ENCODE data around the gene VPS37C.
A peak's percentile ranks its signal among the peaks of the same experiment; 100 is the strongest.

VPS37C gene

GRCh38 chr11:61133956-61134662 lies 27.1 kb downstream of the VPS37C start:
- ATAC-seq (no peak), DNase-seq (no peak)
- Mint-ChIP-seq H3K9me3 (no peaks in the 10 kb centered on the region), H3K27ac (peak overlapping the region in 1 of 2 donors; percentile 43), H3K4me1 (peaks cover 26% of the 10 kb centered on the region), H3K27me3 (no peaks in the 10 kb centered on the region), H3K4me3 (no peak overlapping the region)

GRCh38 chr11:61133145-61133544 lies 28.1 kb downstream of the VPS37C start:
- ATAC-seq (no peak), DNase-seq (no peak)
- peaks cover 27% of the 10 kb centered on the region for H3K4me1 Mint-ChIP-seq
- H3K4me3 Mint-ChIP-seq: no peak overlapping the region
- H3K27ac Mint-ChIP-seq: no peak overlapping the region
- H3K27me3 Mint-ChIP-seq: no peaks in the 10 kb centered on the region
- H3K9me3 Mint-ChIP-seq: no peaks in the 10 kb centered on the region

GRCh38 chr11:61132646-61133045 lies 28.6 kb downstream of the VPS37C start:
- ATAC-seq (no peak), DNase-seq (no peak)
- H3K4me1 Mint-ChIP-seq: peaks cover 27% of the 10 kb centered on the region
- H3K27ac Mint-ChIP-seq: peak overlapping the region in 1 of 2 donors; percentile 64
- no peak overlapping the region for H3K4me3 Mint-ChIP-seq
- no peaks in the 10 kb centered on the region for H3K27me3 Mint-ChIP-seq
- no peaks in the 10 kb centered on the region for H3K9me3 Mint-ChIP-seq

- no peak overlapping the region for H3K4me3 Mint-ChIP-seq
- H3K4me1 Mint-ChIP-seq: peaks cover 26% of the 10 kb centered on the region
- H3K27me3 Mint-ChIP-seq: no peaks in the 10 kb centered on the region
- DNase-seq (no peak), ATAC-seq (no peak)
- H3K9me3 Mint-ChIP-seq: no peaks in the 10 kb centered on the region
- H3K27ac Mint-ChIP-seq: no peak overlapping the region
Measured at GRCh38 chr11:61131998-61132555, 29.1 kb downstream of the VPS37C start.

- H3K9me3 Mint-ChIP-seq: no peaks in the 10 kb centered on the region
- no peak overlapping the region for H3K4me3 Mint-ChIP-seq
- ATAC-seq: no peak
- H3K27me3 Mint-ChIP-seq: no peaks in the 10 kb centered on the region
- peak overlapping the region in 1 of 2 donors; percentile 49 for H3K27ac Mint-ChIP-seq
- H3K4me1 Mint-ChIP-seq: peaks cover 31% of the 10 kb centered on the region
- DNase-seq: no peak
Measured at GRCh38 chr11:61131586-61131985, 29.6 kb downstream of the VPS37C start.

GRCh38 chr11:61131186-61131585 lies 30.0 kb downstream of the VPS37C start:
- H3K4me3 Mint-ChIP-seq: no peak overlapping the region
- H3K9me3 Mint-ChIP-seq: no peaks in the 10 kb centered on the region
- H3K27me3 Mint-ChIP-seq: no peaks in the 10 kb centered on the region
- ATAC-seq (no peak), DNase-seq (no peak)
- peak overlapping the region in 1 of 2 donors; percentile 49 for H3K27ac Mint-ChIP-seq
- peaks cover 35% of the 10 kb centered on the region for H3K4me1 Mint-ChIP-seq

- H3K27ac Mint-ChIP-seq: peak overlapping the region; percentile 63 to 93
- H3K4me3 Mint-ChIP-seq: peak overlapping the region; percentile 32 to 54
- peaks cover 42% of the 10 kb centered on the region for H3K4me1 Mint-ChIP-seq
- H3K27me3 Mint-ChIP-seq: no peaks in the 10 kb centered on the region
- ATAC-seq: peak; percentile 93
- peak; percentile 88 to 90 for DNase-seq
- no peaks in the 10 kb centered on the region for H3K9me3 Mint-ChIP-seq
Measured at GRCh38 chr11:61129639-61130523, 31.3 kb downstream of the VPS37C start.

GRCh38 chr11:61128947-61129638 lies 32.1 kb downstream of the VPS37C start:
- Mint-ChIP-seq H3K4me1 (peaks cover 42% of the 10 kb centered on the region), H3K27me3 (no peaks in the 10 kb centered on the region), H3K9me3 (no peaks in the 10 kb centered on the region), H3K4me3 (no peak overlapping the region), H3K27ac (peak overlapping the region; percentile 9 to 93)
- peak; percentile 6 for ATAC-seq
- DNase-seq: no peak

- no peak overlapping the region for H3K4me3 Mint-ChIP-seq
- H3K27ac Mint-ChIP-seq: no peak overlapping the region
- ATAC-seq (no peak), DNase-seq (no peak)
- no peaks in the 10 kb centered on the region for H3K9me3 Mint-ChIP-seq
- peaks cover 45% of the 10 kb centered on the region for H3K4me1 Mint-ChIP-seq
- no peaks in the 10 kb centered on the region for H3K27me3 Mint-ChIP-seq
Measured at GRCh38 chr11:61127991-61128390, 33.2 kb downstream of the VPS37C start.

GRCh38 chr11:61126256-61126655 lies 35.0 kb downstream of the VPS37C start:
- Mint-ChIP-seq H3K4me1 (peaks cover 55% of the 10 kb centered on the region), H3K4me3 (no peak overlapping the region), H3K27me3 (no peaks in the 10 kb centered on the region), H3K27ac (peak overlapping the region in 1 of 2 donors; percentile 42), H3K9me3 (no peaks in the 10 kb centered on the region)
- ATAC-seq: no peak
- DNase-seq: no peak

GRCh38 chr11:61125310-61125684 lies 35.9 kb downstream of the VPS37C start:
- no peaks in the 10 kb centered on the region for H3K27me3 Mint-ChIP-seq
- H3K9me3 Mint-ChIP-seq: no peaks in the 10 kb centered on the region
- peak overlapping the region in 1 of 2 donors; percentile 64 for H3K27ac Mint-ChIP-seq
- peaks cover 63% of the 10 kb centered on the region for H3K4me1 Mint-ChIP-seq
- ATAC-seq (no peak), DNase-seq (no peak)
- H3K4me3 Mint-ChIP-seq: no peak overlapping the region

- Mint-ChIP-seq H3K27me3 (no peaks in the 10 kb centered on the region), H3K4me3 (no peak overlapping the region), H3K9me3 (no peaks in the 10 kb centered on the region), H3K4me1 (peaks cover 63% of the 10 kb centered on the region), H3K27ac (peak overlapping the region in 1 of 2 donors; percentile 37)
- ATAC-seq: no peak
- DNase-seq: no peak
Measured at GRCh38 chr11:61124574-61125309, 36.5 kb downstream of the VPS37C start.

- Mint-ChIP-seq H3K27ac (peak overlapping the region in 1 of 2 donors; percentile 86), H3K27me3 (no peaks in the 10 kb centered on the region), H3K4me1 (peaks cover 63% of the 10 kb centered on the region), H3K9me3 (no peaks in the 10 kb centered on the region), H3K4me3 (no peak overlapping the region)
- ATAC-seq (no peak), DNase-seq (no peak)
Measured at GRCh38 chr11:61123775-61124571, 37.3 kb downstream of the VPS37C start.

- no peak overlapping the region for H3K4me3 Mint-ChIP-seq
- H3K27me3 Mint-ChIP-seq: no peaks in the 10 kb centered on the region
- peaks cover 69% of the 10 kb centered on the region for H3K4me1 Mint-ChIP-seq
- no peak for DNase-seq
- no peak for ATAC-seq
- H3K9me3 Mint-ChIP-seq: no peaks in the 10 kb centered on the region
- no peak overlapping the region for H3K27ac Mint-ChIP-seq
Measured at GRCh38 chr11:61122761-61123160, 38.5 kb downstream of the VPS37C start.
